Karpas-422 (cell line): Measurements from ENCODE around the gene TMEM120A. TPM values are rescaled to one million over a fixed set of nuclear protein-coding genes. Genes with fewer than 3 reads are reported as not detected.

Experiments used
- DNase-seq: peaks from one replicate; pipeline ENCODE4 v3.0.0-alpha.2; 2015
- H2AFZ ChIP-seq: fragments of 200-600 bp; sonication (generic); 2 replicates; pipeline ENCODE4 v1.6.1; 2014; ENCODE audit warnings: antibody characterized with exemption, low read length, mixed read lengths
- H3K27ac ChIP-seq: fragments of 200-600 bp; sonication (generic); 2 replicates; pipeline ENCODE4 v1.5.1; 2014; ENCODE audit warnings: mild to moderate bottlenecking, low read length, moderate library complexity
- H3K27me3 ChIP-seq: fragments of 200-600 bp; sonication (generic); 2 replicates; pipeline ENCODE4 v1.6.1; 2014; ENCODE audit warnings: low read length, mixed read lengths
- H3K36me3 ChIP-seq: fragments of 200-600 bp; sonication (generic); 2 replicates; pipeline ENCODE4 v1.6.1; 2014; ENCODE audit warnings: low read length, mixed read lengths; ENCODE audit not compliant: insufficient read depth
- H3K4me1 ChIP-seq: fragments of 200-600 bp; sonication (generic); 2 replicates; pipeline ENCODE4 v1.6.1; 2014; ENCODE audit warnings: mild to moderate bottlenecking, low read length, mixed read lengths
- H3K4me2 ChIP-seq: fragments of 200-600 bp; sonication (generic); 2 replicates; pipeline ENCODE4 v1.6.1; 2014; ENCODE audit warnings: low read length, low read depth, mild to moderate bottlenecking; ENCODE audit not compliant: poor library complexity, severe bottlenecking
- H3K4me3 ChIP-seq: fragments of 200-600 bp; sonication (generic); 2 replicates; pipeline ENCODE4 v1.5.1; 2014; ENCODE audit warnings: mild to moderate bottlenecking, antibody characterized with exemption, low read length, mixed read lengths
- H3K79me2 ChIP-seq: fragments of 200-600 bp; sonication (generic); 2 replicates; pipeline ENCODE4 v1.6.1; 2014; ENCODE audit warnings: mild to moderate bottlenecking, low read length, mixed read lengths
- H3K9ac ChIP-seq: fragments of 200-600 bp; sonication (generic); 2 replicates; pipeline ENCODE4 v1.6.0; 2014; ENCODE audit warnings: low read length
- H3K9me2 ChIP-seq: fragments of 200-600 bp; sonication (generic), shearing (Covaris generic); replicated peaks from 2 replicates; pipeline ENCODE4 v1.6.0; 2014; ENCODE audit warnings: mild to moderate bottlenecking, low read length, moderate library complexity; ENCODE audit not compliant: insufficient read depth
- H3K9me3 ChIP-seq: fragments of 300-700, 200-600 bp; sonication (generic); 2 replicates; pipeline ENCODE4 v1.6.1; 2014; ENCODE audit warnings: low read length, mixed read lengths
- H4K20me1 ChIP-seq: fragments of 200-600 bp; sonication (generic); 2 replicates; pipeline ENCODE4 v1.6.1; 2014; ENCODE audit warnings: mild to moderate bottlenecking, antibody characterized with exemption, low read length, low read depth; ENCODE audit not compliant: insufficient read depth
- total RNA-seq: library from RNA; depleted of rRNA; stranded (reverse); fragments of >200 nt; shearing (Covaris generic); gene quantifications from 2 replicates; pipeline ENCODE4 v1.2.3, GENCODE V29; 2014; ENCODE audit warnings: low replicate concordance

Gene TMEM120A
- total RNA-seq, 1 experiment from 2014 or later, result 35.6 TPM

DNA sequence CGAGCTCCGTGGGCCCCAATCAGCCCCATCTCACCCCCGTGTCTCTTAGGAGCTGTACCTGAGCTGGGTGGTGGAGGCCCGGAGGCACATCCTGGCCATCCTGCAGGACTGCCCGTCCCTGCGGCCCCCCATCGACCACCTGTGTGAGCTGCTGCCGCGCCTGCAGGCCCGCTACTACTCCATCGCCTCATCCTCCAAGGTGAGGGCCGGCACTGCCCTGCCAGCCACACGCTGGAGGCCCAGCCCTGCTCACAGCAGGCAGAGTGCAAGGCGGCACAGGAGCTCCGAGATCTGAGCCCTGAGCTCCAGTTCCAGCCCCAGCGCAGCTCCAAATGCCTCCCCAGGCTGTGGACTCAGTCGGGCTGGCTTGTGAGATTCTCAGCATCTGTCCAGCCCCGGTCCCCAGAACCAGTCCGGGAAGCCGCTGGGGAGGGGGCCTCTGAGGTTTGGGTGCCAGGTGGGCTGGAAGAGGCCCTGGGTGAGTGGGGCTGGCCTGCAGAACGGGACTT, 9.3 kb downstream of the TMEM120A start:
- Histone ChIP-seq H3K4me2 (no peak overlapping the region), H3K4me3 (no peak overlapping the region), H2AFZ (no peak overlapping the region), H3K36me3 (no peaks in the 10 kb centered on the region), H3K9me2 (no peaks in the 10 kb centered on the region), H3K27ac (no peak overlapping the region), H3K4me1 (no peaks in the 10 kb centered on the region), H3K9me3 (no peaks in the 10 kb centered on the region), H3K9ac (no peak overlapping the region), H3K79me2 (no peaks in the 10 kb centered on the region), H3K27me3 (no peaks in the 10 kb centered on the region), H4K20me1 (no peaks in the 10 kb centered on the region)
- no peak for DNase-seq

DNA sequence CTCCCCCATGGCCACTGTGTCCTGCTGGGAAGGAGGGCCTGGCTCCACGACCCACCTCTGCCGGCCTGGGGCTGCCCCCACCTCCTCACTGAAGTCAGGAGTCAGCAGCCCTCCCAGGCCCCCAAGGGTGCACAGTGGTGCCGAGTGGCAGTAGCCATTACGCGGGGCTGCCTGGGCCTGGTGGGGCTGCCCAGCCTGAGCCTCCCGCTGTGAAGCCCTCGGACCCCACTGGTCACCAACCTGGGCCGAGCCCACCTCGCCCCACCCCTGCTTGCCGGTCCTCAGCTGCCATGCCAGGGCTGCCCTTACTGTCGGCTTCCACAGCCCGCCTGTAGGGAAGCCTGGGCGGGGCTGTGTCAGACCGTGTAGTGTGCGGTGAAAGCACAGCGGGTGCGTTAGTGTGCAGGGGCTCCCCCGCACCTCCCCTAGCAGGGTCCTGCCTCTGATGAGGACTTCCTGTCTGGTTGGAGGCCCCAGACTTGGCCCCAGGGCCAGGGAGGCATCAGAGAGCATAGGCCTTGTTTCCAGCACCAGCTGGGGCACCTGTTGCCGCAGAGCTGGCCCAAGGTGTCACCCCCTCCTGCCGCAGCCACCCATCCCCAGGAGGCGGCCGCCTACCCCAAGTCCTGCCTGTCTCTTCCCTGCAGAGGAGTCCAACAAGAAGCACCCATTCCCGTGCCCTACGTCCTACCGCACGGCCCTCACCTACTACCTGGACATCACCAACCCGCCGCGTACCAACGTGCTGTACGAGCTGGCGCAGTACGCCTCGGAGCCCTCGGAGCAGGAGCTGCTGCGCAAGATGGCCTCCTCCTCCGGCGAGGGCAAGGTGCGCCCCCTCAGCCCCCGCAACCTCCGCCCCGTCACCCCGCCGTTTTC, 10.0 kb downstream of the TMEM120A start:
- Histone ChIP-seq H4K20me1 (no peaks in the 10 kb centered on the region), H3K79me2 (no peaks in the 10 kb centered on the region), H3K9ac (no peak overlapping the region), H3K27ac (no peak overlapping the region), H3K4me1 (no peaks in the 10 kb centered on the region), H3K36me3 (no peaks in the 10 kb centered on the region), H2AFZ (no peak overlapping the region), H3K4me2 (no peak overlapping the region), H3K9me3 (no peaks in the 10 kb centered on the region), H3K27me3 (no peaks in the 10 kb centered on the region), H3K4me3 (no peak overlapping the region), H3K9me2 (no peaks in the 10 kb centered on the region)
- DNase-seq, result no peak

DNA sequence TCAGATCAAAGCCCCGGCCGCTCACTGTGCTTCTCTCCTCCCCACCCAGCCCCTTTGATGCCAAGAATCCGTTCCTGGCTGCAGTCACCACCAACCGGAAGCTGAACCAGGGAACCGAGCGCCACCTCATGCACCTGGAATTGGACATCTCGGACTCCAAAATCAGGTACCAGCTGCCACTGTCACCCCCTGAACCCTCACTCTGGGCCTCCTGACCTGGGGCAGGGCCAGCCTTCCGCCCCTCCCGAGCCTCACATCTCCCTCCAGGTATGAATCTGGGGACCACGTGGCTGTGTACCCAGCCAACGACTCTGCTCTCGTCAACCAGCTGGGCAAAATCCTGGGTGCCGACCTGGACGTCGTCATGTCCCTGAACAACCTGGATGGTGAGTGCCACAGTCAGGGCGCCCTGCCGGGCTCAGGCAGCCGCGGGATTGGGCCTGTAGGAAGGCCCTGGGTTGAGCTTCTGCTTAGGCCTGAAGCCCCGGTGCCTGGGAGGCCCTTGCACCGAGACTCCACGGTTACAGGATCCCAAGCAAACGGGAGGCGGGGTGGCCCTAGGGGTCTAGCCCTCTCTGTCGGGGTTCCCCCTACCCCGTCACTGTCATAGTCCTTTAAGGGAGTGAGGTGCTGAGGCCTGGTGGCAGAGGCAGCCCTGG, 10.8 kb downstream of the TMEM120A start:
- Histone ChIP-seq H4K20me1 (no peaks in the 10 kb centered on the region), H3K4me2 (no peak overlapping the region), H3K9ac (no peak overlapping the region), H3K27me3 (no peaks in the 10 kb centered on the region), H3K9me2 (no peaks in the 10 kb centered on the region), H3K9me3 (no peaks in the 10 kb centered on the region), H3K4me1 (no peaks in the 10 kb centered on the region), H3K27ac (no peak overlapping the region), H3K36me3 (no peaks in the 10 kb centered on the region), H3K79me2 (no peaks in the 10 kb centered on the region), H3K4me3 (no peak overlapping the region), H2AFZ (no peak overlapping the region)
- DNase-seq, result no peak

DNA sequence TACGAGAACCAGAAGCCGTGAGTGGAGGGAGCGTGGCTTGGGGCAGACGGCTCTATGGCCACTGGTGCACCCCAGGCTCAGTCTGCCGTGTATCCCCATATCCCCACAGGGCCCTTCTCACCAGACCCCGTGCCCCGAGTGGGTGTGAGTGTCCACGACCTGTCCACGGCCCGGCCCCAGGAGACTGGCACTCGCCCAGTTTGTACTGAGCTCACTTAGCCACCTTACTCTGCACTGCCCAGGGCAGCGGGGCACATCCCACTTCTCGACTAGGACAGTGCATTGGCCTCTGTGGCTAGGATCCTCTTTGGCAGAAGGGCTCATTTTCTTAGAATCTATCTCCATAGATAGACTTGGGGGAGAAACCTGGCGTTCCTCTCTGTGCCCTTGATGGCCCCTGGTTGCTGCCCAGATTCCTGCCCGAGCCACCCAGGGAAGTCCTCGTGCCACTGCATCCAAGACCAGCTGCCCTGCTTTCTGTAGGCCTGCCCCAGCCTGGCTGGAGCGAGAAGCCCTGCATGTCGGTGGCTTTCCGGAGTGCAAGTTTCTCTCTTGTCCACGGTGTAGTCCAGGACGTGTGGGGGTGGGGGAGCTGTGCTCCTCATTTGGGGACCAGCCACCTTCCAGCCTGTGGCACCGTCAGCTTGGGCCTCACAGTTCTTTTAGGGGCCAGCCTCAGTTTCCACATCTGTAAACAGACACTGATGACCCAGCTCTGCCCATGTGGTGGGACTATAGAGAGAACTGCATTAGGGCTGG, 11.9 kb downstream of the TMEM120A start:
- Histone ChIP-seq H3K4me3 (no peak overlapping the region), H4K20me1 (no peaks in the 10 kb centered on the region), H3K79me2 (no peaks in the 10 kb centered on the region), H2AFZ (no peak overlapping the region), H3K9me3 (no peaks in the 10 kb centered on the region), H3K36me3 (no peaks in the 10 kb centered on the region), H3K27ac (no peak overlapping the region), H3K4me2 (no peak overlapping the region), H3K9me2 (no peaks in the 10 kb centered on the region), H3K27me3 (no peaks in the 10 kb centered on the region), H3K4me1 (no peaks in the 10 kb centered on the region), H3K9ac (no peak overlapping the region)
- DNase-seq, result no peak

DNA sequence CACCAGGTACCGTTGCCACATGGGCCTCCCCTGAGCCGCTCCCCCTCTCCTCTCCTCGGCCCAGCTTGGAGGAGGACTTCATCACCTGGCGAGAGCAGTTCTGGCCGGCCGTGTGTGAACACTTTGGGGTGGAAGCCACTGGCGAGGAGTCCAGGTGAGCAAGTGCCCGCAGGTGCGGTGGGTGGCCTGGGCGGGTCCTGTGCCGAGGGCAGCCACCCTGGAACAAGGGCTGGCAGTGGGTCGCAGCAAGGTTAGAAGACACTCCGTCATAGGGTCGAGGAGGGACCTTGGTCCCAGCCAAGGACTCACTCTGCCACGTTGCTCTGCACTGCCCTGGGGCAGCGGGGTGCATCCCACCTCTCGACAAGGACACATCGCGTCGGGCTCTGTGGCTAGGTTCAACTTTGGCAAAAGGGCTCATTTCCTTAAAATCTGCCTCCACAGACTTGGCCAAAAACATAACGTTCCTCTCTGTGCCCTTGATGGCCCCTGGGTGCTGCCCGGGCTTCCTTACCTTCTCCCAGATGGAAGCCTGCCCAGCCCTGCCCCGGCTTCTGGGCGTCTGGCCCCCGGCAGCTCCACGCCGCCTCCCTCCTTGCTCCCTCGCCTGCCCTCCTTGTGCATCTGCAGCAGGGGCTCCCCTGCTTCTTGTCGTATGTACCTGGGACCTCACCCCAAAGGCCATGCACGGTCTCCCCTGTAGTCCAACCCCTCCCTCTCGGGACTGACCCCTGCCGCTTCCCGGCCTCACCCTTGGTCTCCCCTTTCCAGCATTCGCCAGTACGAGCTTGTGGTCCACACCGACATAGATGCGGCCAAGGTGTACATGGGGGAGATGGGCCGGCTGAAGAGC, 12.7 kb downstream of the TMEM120A start:
- H3K9me3 ChIP-seq, result no peaks in the 10 kb centered on the region
- no peaks in the 10 kb centered on the region for H3K9me2 ChIP-seq
- H2AFZ ChIP-seq, result no peak overlapping the region
- no peaks in the 10 kb centered on the region for H3K79me2 ChIP-seq
- H3K36me3 ChIP-seq, result no peaks in the 10 kb centered on the region
- H3K9ac ChIP-seq, result no peak overlapping the region
- H3K4me3 ChIP-seq, result no peak overlapping the region
- no peaks in the 10 kb centered on the region for H4K20me1 ChIP-seq
- H3K4me2 ChIP-seq, result no peak overlapping the region
- H3K27ac ChIP-seq, result no peak overlapping the region
- no peaks in the 10 kb centered on the region for H3K4me1 ChIP-seq
- DNase-seq, result no peak
- H3K27me3 ChIP-seq, result no peaks in the 10 kb centered on the region

DNA sequence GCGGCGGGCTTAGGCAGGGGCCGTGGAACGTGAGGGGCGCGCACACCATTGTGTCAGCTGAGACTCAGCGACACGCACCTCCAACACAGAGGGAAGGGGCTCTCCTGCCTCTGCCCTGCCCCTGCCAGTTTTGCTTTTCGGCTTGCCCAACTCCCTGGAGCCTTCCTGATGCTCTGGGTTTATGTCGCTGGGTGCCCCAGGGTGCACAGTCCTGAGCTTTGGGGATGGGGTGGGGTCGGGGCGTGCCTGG, 13.3 kb downstream of the TMEM120A start:
- Histone ChIP-seq H3K4me2 (no peak overlapping the region), H3K4me3 (no peak overlapping the region), H3K27me3 (no peaks in the 10 kb centered on the region), H3K79me2 (no peaks in the 10 kb centered on the region), H2AFZ (no peak overlapping the region), H3K9ac (no peak overlapping the region), H3K4me1 (no peaks in the 10 kb centered on the region), H3K36me3 (no peaks in the 10 kb centered on the region), H4K20me1 (no peaks in the 10 kb centered on the region), H3K9me3 (no peaks in the 10 kb centered on the region), H3K27ac (no peak overlapping the region), H3K9me2 (no peaks in the 10 kb centered on the region)
- DNase-seq, result no peak

DNA sequence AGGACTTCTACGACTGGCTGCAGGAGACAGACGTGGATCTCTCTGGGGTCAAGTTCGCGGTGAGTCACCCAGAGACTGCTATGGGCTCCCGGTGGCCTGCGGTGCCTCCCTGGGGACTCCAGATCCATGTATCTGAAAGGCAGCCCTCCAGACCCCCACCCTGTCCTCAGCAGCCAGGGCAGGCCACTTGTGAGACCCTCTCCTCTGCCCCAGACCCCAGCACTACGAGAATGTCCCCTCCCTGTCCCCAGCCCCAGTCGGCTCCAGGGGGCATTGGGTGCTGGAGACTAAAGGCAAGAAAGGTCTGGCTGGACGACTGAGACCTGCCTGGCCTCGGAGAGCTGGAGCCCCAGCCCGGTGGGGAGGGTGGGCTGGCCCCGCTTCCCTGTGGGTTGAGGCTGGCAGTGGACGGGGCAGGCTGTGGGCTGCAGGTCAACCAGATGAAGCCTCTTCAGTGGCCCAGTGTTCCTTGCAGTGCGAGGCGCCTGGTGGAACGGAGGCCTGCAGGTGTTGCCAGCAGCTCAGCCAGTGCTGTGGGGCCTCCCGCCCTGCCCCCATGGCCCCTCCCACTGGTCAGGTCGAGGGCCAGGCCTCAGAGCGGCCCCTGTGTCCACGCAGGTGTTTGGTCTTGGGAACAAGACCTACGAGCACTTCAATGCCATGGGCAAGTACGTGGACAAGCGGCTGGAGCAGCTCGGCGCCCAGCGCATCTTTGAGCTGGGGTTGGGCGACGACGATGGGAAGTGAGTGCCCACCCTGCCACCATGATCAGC, 13.8 kb downstream of the TMEM120A start:
- Histone ChIP-seq H3K9ac (no peak overlapping the region), H3K79me2 (no peaks in the 10 kb centered on the region), H4K20me1 (no peaks in the 10 kb centered on the region), H3K4me1 (no peaks in the 10 kb centered on the region), H3K9me2 (no peaks in the 10 kb centered on the region), H3K4me3 (no peak overlapping the region), H3K9me3 (no peaks in the 10 kb centered on the region), H3K36me3 (no peaks in the 10 kb centered on the region), H3K4me2 (no peak overlapping the region), H3K27ac (no peak overlapping the region), H3K27me3 (no peaks in the 10 kb centered on the region), H2AFZ (no peak overlapping the region)
- DNase-seq, result no peak
